ENCODE results near the gene FKBP11.

DNA sequence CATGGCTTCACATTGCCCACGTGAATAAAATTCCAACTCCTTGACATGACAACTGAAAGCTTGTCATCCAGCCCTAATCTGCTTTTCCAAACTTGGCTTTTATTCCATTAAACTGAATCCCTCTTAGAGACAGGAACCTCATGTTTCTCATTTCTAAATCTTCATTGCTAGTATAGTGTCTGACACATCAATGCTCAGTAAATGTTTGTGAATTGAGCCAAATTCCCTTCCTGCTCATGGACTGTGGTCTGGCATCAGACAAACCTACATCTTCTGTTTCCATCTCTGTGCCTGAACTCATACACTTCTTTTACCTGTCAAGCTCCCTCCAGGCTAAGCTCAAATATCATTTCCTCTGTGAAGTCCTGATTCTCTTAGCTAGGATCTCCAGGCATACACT is 4.3 kb upstream of the FKBP11 start:
- TF ChIP-seq, protein P1, sequence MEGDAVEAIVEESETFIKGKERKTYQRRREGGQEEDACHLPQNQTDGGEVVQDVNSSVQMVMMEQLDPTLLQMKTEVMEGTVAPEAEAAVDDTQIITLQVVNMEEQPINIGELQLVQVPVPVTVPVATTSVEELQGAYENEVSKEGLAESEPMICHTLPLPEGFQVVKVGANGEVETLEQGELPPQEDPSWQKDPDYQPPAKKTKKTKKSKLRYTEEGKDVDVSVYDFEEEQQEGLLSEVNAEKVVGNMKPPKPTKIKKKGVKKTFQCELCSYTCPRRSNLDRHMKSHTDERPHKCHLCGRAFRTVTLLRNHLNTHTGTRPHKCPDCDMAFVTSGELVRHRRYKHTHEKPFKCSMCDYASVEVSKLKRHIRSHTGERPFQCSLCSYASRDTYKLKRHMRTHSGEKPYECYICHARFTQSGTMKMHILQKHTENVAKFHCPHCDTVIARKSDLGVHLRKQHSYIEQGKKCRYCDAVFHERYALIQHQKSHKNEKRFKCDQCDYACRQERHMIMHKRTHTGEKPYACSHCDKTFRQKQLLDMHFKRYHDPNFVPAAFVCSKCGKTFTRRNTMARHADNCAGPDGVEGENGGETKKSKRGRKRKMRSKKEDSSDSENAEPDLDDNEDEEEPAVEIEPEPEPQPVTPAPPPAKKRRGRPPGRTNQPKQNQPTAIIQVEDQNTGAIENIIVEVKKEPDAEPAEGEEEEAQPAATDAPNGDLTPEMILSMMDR (IDR thresholded peaks at IDR 0.05): no peak
- no peak for TF ChIP-seq POLR2AphosphoS5 (IDR thresholded peaks at IDR 0.05)
